ENCODE measurements around the gene CYB5R4. TPM values are rescaled to one million over a fixed set of nuclear protein-coding genes. Genes with fewer than 3 reads are reported as not detected.

CYB5R4 gene
- total RNA-seq, 2 donors from 2014 or later, result 4.0 to 9.6 TPM

DNA sequence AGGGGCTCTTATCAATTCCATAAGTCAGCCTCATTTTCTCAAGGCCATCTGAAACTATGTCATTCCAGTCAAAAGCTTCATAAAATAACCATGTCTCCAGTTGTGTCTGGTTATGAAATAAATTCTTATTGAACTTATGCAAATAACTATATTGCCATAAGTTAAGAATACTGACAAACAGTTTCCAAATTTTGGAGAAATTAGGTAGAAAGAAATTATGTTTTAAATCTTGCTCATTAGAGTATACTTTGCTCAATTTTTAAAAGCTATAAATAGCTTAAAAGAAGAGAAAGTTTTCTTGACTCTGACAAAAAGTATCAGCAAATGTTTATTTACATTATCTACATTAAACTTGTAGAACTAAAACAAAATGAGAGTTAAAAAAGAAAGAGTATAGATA lies 111.1 kb downstream of the CYB5R4 start:
- DNase-seq, result no peak
- no peak for ATAC-seq
- Histone ChIP-seq H3K4me3 (no peak overlapping the region), H3K27ac (no peak overlapping the region), H3K9me3 (peaks cover 0 to 9% (median 0%) of the 10 kb centered on the region in 3 donors), H3K27me3 (no peaks in the 10 kb centered on the region), H3K36me3 (replicated peaks in 1 of 2; ENCODE audit: insufficient read depth in 1 of 2, low read depth in 2 of 2) (no peaks in the 10 kb centered on the region), H3K4me1 (no peaks in the 10 kb centered on the region)
- intact Hi-C loops (cut with DNase I), result no loop called here
- no peak for TF ChIP-seq POLR2A (IDR thresholded peaks at IDR 0.05)
- TF ChIP-seq, protein P1, sequence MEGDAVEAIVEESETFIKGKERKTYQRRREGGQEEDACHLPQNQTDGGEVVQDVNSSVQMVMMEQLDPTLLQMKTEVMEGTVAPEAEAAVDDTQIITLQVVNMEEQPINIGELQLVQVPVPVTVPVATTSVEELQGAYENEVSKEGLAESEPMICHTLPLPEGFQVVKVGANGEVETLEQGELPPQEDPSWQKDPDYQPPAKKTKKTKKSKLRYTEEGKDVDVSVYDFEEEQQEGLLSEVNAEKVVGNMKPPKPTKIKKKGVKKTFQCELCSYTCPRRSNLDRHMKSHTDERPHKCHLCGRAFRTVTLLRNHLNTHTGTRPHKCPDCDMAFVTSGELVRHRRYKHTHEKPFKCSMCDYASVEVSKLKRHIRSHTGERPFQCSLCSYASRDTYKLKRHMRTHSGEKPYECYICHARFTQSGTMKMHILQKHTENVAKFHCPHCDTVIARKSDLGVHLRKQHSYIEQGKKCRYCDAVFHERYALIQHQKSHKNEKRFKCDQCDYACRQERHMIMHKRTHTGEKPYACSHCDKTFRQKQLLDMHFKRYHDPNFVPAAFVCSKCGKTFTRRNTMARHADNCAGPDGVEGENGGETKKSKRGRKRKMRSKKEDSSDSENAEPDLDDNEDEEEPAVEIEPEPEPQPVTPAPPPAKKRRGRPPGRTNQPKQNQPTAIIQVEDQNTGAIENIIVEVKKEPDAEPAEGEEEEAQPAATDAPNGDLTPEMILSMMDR (IDR thresholded peaks at IDR 0.05), result no peak

DNA sequence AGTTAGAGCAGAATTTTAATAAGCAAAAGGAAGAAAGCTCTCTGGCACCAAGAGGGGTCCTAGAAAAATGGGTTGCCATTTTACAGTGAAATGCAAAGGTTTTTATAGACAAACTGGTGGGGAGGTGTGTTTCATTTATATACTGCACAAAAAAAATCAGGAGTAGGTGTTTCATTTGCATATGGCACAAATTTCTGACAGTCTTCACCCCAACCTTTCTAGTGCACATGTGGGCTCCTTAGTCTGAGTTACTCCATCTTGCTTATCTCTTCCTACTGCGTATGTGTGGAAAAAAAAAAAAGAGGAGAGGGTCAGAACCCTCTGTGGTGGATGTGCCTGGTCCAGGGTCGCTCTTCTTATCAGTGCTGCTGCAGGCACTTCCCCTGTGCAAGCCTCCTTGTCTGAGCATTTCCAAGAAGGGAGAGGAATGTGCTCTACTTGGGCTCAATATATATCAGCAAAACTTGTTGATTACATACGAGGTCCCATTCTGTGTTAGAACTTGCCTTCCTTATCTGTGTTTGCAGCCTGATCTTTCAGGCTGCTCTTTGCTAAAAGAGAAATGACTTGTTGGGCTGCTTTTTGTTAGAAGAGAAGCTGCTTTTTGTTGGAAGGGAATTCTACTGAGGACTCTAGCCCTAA lies 115.0 kb downstream of the CYB5R4 start:
- H3K27me3 ChIP-seq, result no peaks in the 10 kb centered on the region
- intact Hi-C loops (cut with DNase I), result no loop called here
- WGBS, 2 donors, result 4 to 9% methylated on average over 3 of the region's 3 CpGs
- TF ChIP-seq, protein P1 (IDR thresholded peaks at IDR 0.05), result no peak
- TF ChIP-seq POLR2A (IDR thresholded peaks at IDR 0.05), result no peak
- no peak overlapping the region for H3K27ac ChIP-seq
- DNase-seq, result no peak
- H3K4me3 ChIP-seq, result no peak overlapping the region
- H3K36me3 ChIP-seq (replicated peaks in 1 of 2; ENCODE audit: insufficient read depth in 1 of 2, low read depth in 2 of 2), result no peaks in the 10 kb centered on the region
- no peak for ATAC-seq
- H3K9me3 ChIP-seq, result peaks cover 0 to 1% (median 0%) of the 10 kb centered on the region in 3 donors
- H3K4me1 ChIP-seq, result no peaks in the 10 kb centered on the region

DNA sequence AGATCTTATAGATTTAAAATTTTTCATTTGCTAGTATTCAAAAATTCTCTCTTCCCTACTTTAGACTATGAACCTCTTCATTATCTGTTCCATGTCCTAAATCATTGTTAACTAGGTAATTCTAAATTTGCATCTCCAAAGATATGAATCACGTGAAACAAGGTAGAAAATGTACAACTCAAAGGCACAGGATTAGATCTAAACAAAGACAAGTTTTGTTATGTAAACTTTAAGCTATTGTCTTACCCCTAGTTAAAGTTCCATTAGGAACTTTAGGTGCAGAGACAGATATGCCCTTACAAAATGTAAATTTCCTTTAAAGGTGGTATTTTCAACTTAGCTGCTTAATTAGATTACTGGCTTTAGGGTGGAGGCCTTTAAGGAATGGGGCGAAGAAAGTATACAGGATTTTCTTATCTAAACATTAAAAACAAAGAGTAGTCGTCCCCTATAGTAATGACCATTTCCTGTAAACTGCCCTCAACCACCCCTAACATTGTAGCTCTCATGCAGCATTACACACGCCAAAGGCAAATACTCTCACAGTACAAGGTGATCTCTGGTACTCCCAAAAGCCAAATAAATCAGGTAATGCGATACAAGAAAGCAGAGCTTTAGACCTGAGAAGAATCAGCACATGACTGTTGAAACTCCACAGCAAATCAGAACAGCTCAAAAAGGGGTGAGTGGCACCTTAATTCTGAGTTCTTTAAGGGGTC lies 116.7 kb downstream of the CYB5R4 start:
- intact Hi-C loops (cut with DNase I), result no loop called here
- DNase-seq (no peak), ATAC-seq (no peak)
- Histone ChIP-seq H3K27me3 (no peaks in the 10 kb centered on the region), H3K9me3 (peaks cover 0 to 8% (median 0%) of the 10 kb centered on the region in 3 donors), H3K36me3 (replicated peaks in 1 of 2; ENCODE audit: insufficient read depth in 1 of 2, low read depth in 2 of 2) (no peaks in the 10 kb centered on the region), H3K4me1 (no peaks in the 10 kb centered on the region), H3K27ac (no peak overlapping the region), H3K4me3 (no peak overlapping the region)
- TF ChIP-seq, protein P1 (IDR thresholded peaks at IDR 0.05), result no peak
- TF ChIP-seq POLR2A (IDR thresholded peaks at IDR 0.05), result no peak
- 47 to 62% methylated on average over 5 of the region's 5 CpGs for WGBS, 2 donors

DNA sequence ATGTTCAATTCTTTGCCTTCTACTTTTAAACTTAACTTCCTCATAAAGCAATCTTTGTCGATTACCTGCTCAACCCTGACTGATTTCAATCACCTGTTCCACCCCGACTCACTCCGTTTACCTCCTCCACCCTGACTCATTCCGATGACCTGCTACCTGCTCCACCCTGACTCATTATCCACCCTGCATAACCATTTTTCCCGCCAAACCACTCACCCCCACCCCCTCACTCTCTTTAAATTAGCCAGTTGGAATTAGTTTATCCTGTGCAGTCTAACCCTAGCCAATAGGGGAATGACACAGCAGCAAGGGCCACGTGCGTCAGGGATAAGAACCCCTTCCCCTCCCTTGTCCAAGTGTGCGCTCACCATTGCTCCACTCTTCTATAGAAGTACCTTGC lies 117.4 kb downstream of the CYB5R4 start:
- TF ChIP-seq, protein P1 (IDR thresholded peaks at IDR 0.05), result no peak
- TF ChIP-seq POLR2A (IDR thresholded peaks at IDR 0.05), result no peak
- Histone ChIP-seq H3K36me3 (replicated peaks in 1 of 2; ENCODE audit: insufficient read depth in 1 of 2, low read depth in 2 of 2) (no peaks in the 10 kb centered on the region), H3K27me3 (no peaks in the 10 kb centered on the region), H3K9me3 (peaks cover 0 to 8% (median 0%) of the 10 kb centered on the region in 3 donors), H3K4me3 (no peak overlapping the region), H3K4me1 (no peaks in the 10 kb centered on the region), H3K27ac (no peak overlapping the region)
- intact Hi-C loops (cut with DNase I), result no loop called here
- 66 to 79% methylated on average over 8 of the region's 8 CpGs for WGBS, 2 donors
- no peak for ATAC-seq
- DNase-seq, result no peak
